Testis (tissue), 3 donors: Measurements from ENCODE around the gene XYLT1. TPM values are rescaled to one million over a fixed set of nuclear protein-coding genes. Genes with fewer than 3 reads are reported as not detected.

Experiments used
- DNase-seq: peaks from one replicate; pipeline ENCODE4 v3.0.0-alpha.2; 2019
- H3K27ac ChIP-seq, 2 donors: fragments of 200-600 bp; sonication (generic); one replicate each; pipeline ENCODE4 v1.5.1; 2019
- H3K27me3 ChIP-seq: fragments of 200-600 bp; sonication (generic); one replicate; pipeline ENCODE4 v1.5.1; 2019
- H3K36me3 ChIP-seq: fragments of 200-600 bp; sonication (generic); one replicate; pipeline ENCODE4 v1.5.1; 2017; ENCODE audit warnings: low read depth; ENCODE audit errors: missing control alignments
- H3K4me1 ChIP-seq: fragments of 200-600 bp; sonication (generic); one replicate; pipeline ENCODE4 v1.5.1; 2019
- H3K4me3 ChIP-seq, 2 donors: fragments of 200-600 bp; sonication (generic); one replicate each; pipeline ENCODE4 v1.5.1; 2017 to 2019
- H3K9me3 ChIP-seq: fragments of 200-600 bp; sonication (generic); one replicate; pipeline ENCODE4 v1.5.1; 2017
- CTCF ChIP-seq, 3 experiments: fragments of 450-650 bp in 2 of 3; fragments of 200-600 bp in 1 of 3; sonication (generic) in 1 of 3; IDR thresholded peaks; one replicate each; pipeline ENCODE4 v1.5.1; 2016 to 2019; ENCODE audit warnings: antibody characterized with exemption in 3 of 3, mild to moderate bottlenecking in 2 of 3, moderate library complexity in 1 of 3
- POLR2A ChIP-seq: fragments of 450-650 bp; IDR thresholded peaks from one replicate; pipeline ENCODE4 v1.6.1; 2017; ENCODE audit warnings: antibody characterized with exemption, mild to moderate bottlenecking, moderate library complexity
- WGBS, 2 donors: methylation state at CpG; one replicate each; pipeline ENCODE4 v1.1.5; 2018; 5-methylcytosine and 5-hydroxymethylcytosine counted together
- intact Hi-C: fragments of 100-400 bp; cut with DNase I; formaldehyde crosslinking; loops from one replicate; pipeline ENCODE4 v1.15.1; 2023; ENCODE audit warnings: low total_unique reads
- polyA plus RNA-seq: library from polyadenylated mRNA; stranded (reverse); fragments of 350-450 nt; fragmentation: Illumina TruSeq; extraction: RNeasy Lipid Tissue Mini Kit (QIAGEN cat#74804); gene quantifications from one replicate; pipeline ENCODE4 v1.2.3, GENCODE V29; 2014; ENCODE audit warnings: low read depth, low replicate concordance; ENCODE audit not compliant: insufficient read depth
- total RNA-seq, 2 donors: library from RNA; depleted of rRNA; stranded (reverse); fragments of >200 nt; gene quantifications; one replicate each; pipeline ENCODE4 v1.2.3, GENCODE V29; 2016

The XYLT1 gene
- total and polyA plus RNA-seq, 3 donors from 2014 or later: 6.5 to 20.7 (median 13.6) TPM

GRCh38 chr16:17160285-17160853 lies 310.4 kb downstream of the XYLT1 start:
- no peaks in the 10 kb centered on the region for H3K36me3 ChIP-seq
- no peaks in the 10 kb centered on the region for H3K4me1 ChIP-seq
- H3K27ac ChIP-seq: no peak overlapping the region
- 55 to 57% methylated on average over 18 of the region's 18 CpGs for WGBS, 2 donors
- no peak overlapping the region for H3K4me3 ChIP-seq
- no peaks in the 10 kb centered on the region for H3K27me3 ChIP-seq
- DNase-seq: no peak
- H3K9me3 ChIP-seq: no peaks in the 10 kb centered on the region
- intact Hi-C loops: no loop called here
- TF ChIP-seq CTCF (IDR thresholded peaks at IDR 0.05): no peak
- no peak for TF ChIP-seq POLR2A

- H3K36me3 ChIP-seq: no peaks in the 10 kb centered on the region
- intact Hi-C loops: no loop called here
- no peaks in the 10 kb centered on the region for H3K27me3 ChIP-seq
- no peak overlapping the region for H3K4me3 ChIP-seq
- TF ChIP-seq POLR2A (no peak), CTCF (IDR thresholded peaks at IDR 0.05) (no peak)
- H3K4me1 ChIP-seq: no peaks in the 10 kb centered on the region
- no peak overlapping the region for H3K27ac ChIP-seq
- H3K9me3 ChIP-seq: no peaks in the 10 kb centered on the region
- no peak for DNase-seq
- 75% methylated on average over 12 of the region's 12 CpGs for WGBS, 2 donors
These were observed 311.1 kb downstream of the XYLT1 start for GRCh38 chr16:17159617-17160016.

- H3K4me3 ChIP-seq: no peak overlapping the region
- no peak for DNase-seq
- no peak overlapping the region for H3K27ac ChIP-seq
- H3K4me1 ChIP-seq: no peaks in the 10 kb centered on the region
- H3K36me3 ChIP-seq: no peaks in the 10 kb centered on the region
- H3K9me3 ChIP-seq: no peaks in the 10 kb centered on the region
- WGBS, 2 donors: 90 to 96% methylated on average over 1 of the region's 1 CpG
- intact Hi-C loops: no loop called here
- no peak for TF ChIP-seq CTCF (IDR thresholded peaks at IDR 0.05)
- no peak for TF ChIP-seq POLR2A
- H3K27me3 ChIP-seq: no peaks in the 10 kb centered on the region
These were observed 314.8 kb downstream of the XYLT1 start for GRCh38 chr16:17155936-17156335.

GRCh38 chr16:17155485-17155884 lies 315.3 kb downstream of the XYLT1 start:
- H3K9me3 ChIP-seq: no peaks in the 10 kb centered on the region
- no peak overlapping the region for H3K27ac ChIP-seq
- no peaks in the 10 kb centered on the region for H3K4me1 ChIP-seq
- 85 to 86% methylated on average over 5 of the region's 5 CpGs for WGBS, 2 donors
- intact Hi-C loops: no loop called here
- no peak overlapping the region for H3K4me3 ChIP-seq
- no peaks in the 10 kb centered on the region for H3K36me3 ChIP-seq
- DNase-seq: no peak
- no peaks in the 10 kb centered on the region for H3K27me3 ChIP-seq
- TF ChIP-seq POLR2A (no peak), CTCF (IDR thresholded peaks at IDR 0.05) (no peak)

- no peak overlapping the region for H3K27ac ChIP-seq
- no peaks in the 10 kb centered on the region for H3K9me3 ChIP-seq
- no peaks in the 10 kb centered on the region for H3K27me3 ChIP-seq
- no peaks in the 10 kb centered on the region for H3K36me3 ChIP-seq
- no peaks in the 10 kb centered on the region for H3K4me1 ChIP-seq
- no peak for DNase-seq
- intact Hi-C loops: no loop called here
- H3K4me3 ChIP-seq: no peak overlapping the region
- no peak for TF ChIP-seq CTCF (IDR thresholded peaks at IDR 0.05)
- no peak for TF ChIP-seq POLR2A
- WGBS, 2 donors: 78 to 82% methylated on average over 2 of the region's 2 CpGs
These were observed 315.8 kb downstream of the XYLT1 start for GRCh38 chr16:17154981-17155380.
